Cardiac septum (tissue), 1 donor: Measurements from ENCODE around the gene DELE1. TPM values are rescaled to one million over a fixed set of nuclear protein-coding genes. Genes with fewer than 3 reads are reported as not detected.
"Not testable (repeated sequence)": the region's sequence is repeated elsewhere in the genome, so short reads cannot be mapped to it uniquely, and the experiment has no call there.

Experiments used
- DNase-seq: peaks from one replicate; pipeline ENCODE4 v3.0.0-alpha.2; 2020; ENCODE audit warnings: low spot score
- intact Hi-C: fragments of 100-400 bp; cut with DNase I; formaldehyde crosslinking; loops from one replicate; pipeline ENCODE4 v1.14.0; 2022
- total RNA-seq: library from RNA; stranded (reverse); fragmentation: NEBNext Ultra II Directional; extraction: Animal tissue kit (Norgen Biotek cat#: 25700); gene quantifications from one replicate; pipeline ENCODE4 v1.2.1, GENCODE V29; 2021
- donor health status: DM: no; HTN: no; CAD: no.

Gene DELE1
- total RNA-seq, 1 donor from 2014 or later, result 115 TPM

- no peak for DNase-seq
- intact Hi-C loops, result loop anchor here (5.0 kb wide), 1 partner anchor 40 kb away; the partner anchor contains the start of gene DELE1
These were observed 41.0 kb upstream of the DELE1 start for GRCh38 chr5:141882594-141883183.

GRCh38 chr5:141883184-141883891, 40.3 kb upstream of the DELE1 start:
- intact Hi-C loops, result loop anchor here (5.0 kb wide), 1 partner anchor 39 kb away; the partner anchor contains the start of gene DELE1
- no peak for DNase-seq

GRCh38 chr5:141883892-141884318, 39.8 kb upstream of the DELE1 start:
- intact Hi-C loops, result loop anchor here (5.0 kb wide), 1 partner anchor 38 kb away; the partner anchor contains the start of gene DELE1
- DNase-seq, result no peak

- intact Hi-C loops, result loop anchor here (2.0 kb wide), 1 partner anchor 71 kb away; no protein-coding TSS in a partner anchor
- no peak for DNase-seq
These were observed 34.3 kb upstream of the DELE1 start for GRCh38 chr5:141889282-141889871.

- intact Hi-C loops, DNase-seq: not testable (repeated sequence)
These were observed 33.2 kb upstream of the DELE1 start for GRCh38 chr5:141890429-141890828.

GRCh38 chr5:141897425-141897824, 26.2 kb upstream of the DELE1 start:
- no peak for DNase-seq
- intact Hi-C loops, result no loop called here

GRCh38 chr5:141898448-141899049, 25.1 kb upstream of the DELE1 start:
- DNase-seq, result no peak
- intact Hi-C loops, result no loop called here

GRCh38 chr5:141902015-141902814, 21.5 kb upstream of the DELE1 start:
- no peak for DNase-seq
- intact Hi-C loops, result no loop called here

GRCh38 chr5:141903261-141903660, 20.4 kb upstream of the DELE1 start:
- intact Hi-C loops, result no loop called here
- no peak for DNase-seq

GRCh38 chr5:141904551-141904950, 19.1 kb upstream of the DELE1 start:
- no peak for DNase-seq
- intact Hi-C loops, result no loop called here

GRCh38 chr5:141906517-141906916, 17.2 kb upstream of the DELE1 start:
- intact Hi-C loops, result no loop called here
- no peak for DNase-seq

GRCh38 chr5:141906972-141907371, 16.7 kb upstream of the DELE1 start:
- intact Hi-C loops, result no loop called here
- no peak for DNase-seq

GRCh38 chr5:141908796-141909195, 14.9 kb upstream of the DELE1 start:
- intact Hi-C loops, result no loop called here

GRCh38 chr5:141909212-141909611, 14.5 kb upstream of the DELE1 start:
- intact Hi-C loops, result no loop called here
- no peak for DNase-seq

More at GRCh38 chr5:141908796-141909195, 14.9 kb upstream of the DELE1 start:
- DNase-seq, result no peak

GRCh38 chr5:141910271-141910673, 13.4 kb upstream of the DELE1 start:
- no peak for DNase-seq
- intact Hi-C loops, result no loop called here

- intact Hi-C loops, result no loop called here
- DNase-seq, result no peak
These were observed 10.0 kb upstream of the DELE1 start for GRCh38 chr5:141913560-141914198.

GRCh38 chr5:141914199-141914743, 9.4 kb upstream of the DELE1 start:
- intact Hi-C loops, result no loop called here
- peak; percentile 86 for DNase-seq

GRCh38 chr5:141914797-141915196, 8.9 kb upstream of the DELE1 start:
- intact Hi-C loops, result no loop called here
- DNase-seq, result no peak

GRCh38 chr5:141915881-141916336, 7.8 kb upstream of the DELE1 start:
- DNase-seq, result no peak
- intact Hi-C loops, result no loop called here
